IMR-90 (cell line): ENCODE data around the gene PODNL1. TPM values are rescaled to one million over a fixed set of nuclear protein-coding genes. Genes with fewer than 3 reads are reported as not detected.

Experiments
- ATAC-seq: fragments of 200-7000 bp; cut with Tn5 transposase; 2 replicates; pipeline ENCODE4 v1.9.1; 2020; ENCODE audit warnings: low read depth, mild to moderate bottlenecking, moderate library complexity
- BruUV-seq: library from RNA; stranded (reverse); fragments of 400-500 nt; replicated peaks from 2 replicates; lab custom pipeline; 2021; lab: Mats Ljungman, UMichigan
- CTCF ChIA-PET: fragments of 300-600 bp; formaldehyde crosslinking; extraction: SDS; loops from one replicate; lab custom pipeline; 2021; ENCODE audit warnings: antibody characterized with exemption; lab: Yijun Ruan, JAX
- POLR2A ChIA-PET: fragments of 300-600 bp; sonication (Branson Sonifier 250); formaldehyde crosslinking; loops from one replicate; lab custom pipeline; 2022; ENCODE audit warnings: antibody characterized with exemption; ENCODE audit not compliant: unreplicated experiment; lab: Charles Lee
- DNase-seq: peaks from one replicate; pipeline ENCODE4 v3.0.0; 2013
- H2AFZ ChIP-seq: replicated peaks from 2 replicates; pipeline ENCODE3; 2013; ENCODE audit warnings: low read length, mild to moderate bottlenecking; ENCODE audit not compliant: poor library complexity
- H2AK5ac ChIP-seq: 2 replicates; pipeline ENCODE4 v1.6.1; 2013; ENCODE audit warnings: low read depth, low read length, inconsistent platforms
- H2AK9ac ChIP-seq: replicated peaks from 2 replicates; pipeline ENCODE3; 2013; ENCODE audit warnings: mild to moderate bottlenecking, low read depth, low read length, moderate library complexity; ENCODE audit not compliant: poor library complexity
- H2BK120ac ChIP-seq: 2 replicates; pipeline ENCODE4 v1.6.1; 2013; ENCODE audit warnings: low read depth, low read length, inconsistent platforms
- H2BK15ac ChIP-seq: 3 replicates; pipeline ENCODE4 v1.6.1; 2013; ENCODE audit warnings: low read depth, low read length, inconsistent platforms
- H2BK20ac ChIP-seq: 2 replicates; pipeline ENCODE4 v1.6.1; 2013; ENCODE audit warnings: low read depth, mild to moderate bottlenecking, inconsistent platforms, low read length, moderate library complexity
- H2BK5ac ChIP-seq: 2 replicates; pipeline ENCODE4 v1.6.1; 2013; ENCODE audit warnings: mild to moderate bottlenecking, low read depth, low read length, inconsistent platforms; ENCODE audit not compliant: poor library complexity, severe bottlenecking
- H3K14ac ChIP-seq: replicated peaks from 2 replicates; pipeline ENCODE4 v1.6.1; 2013; ENCODE audit warnings: low read depth, low read length, inconsistent platforms
- H3K18ac ChIP-seq: 2 replicates; pipeline ENCODE4 v1.6.1; 2013; ENCODE audit warnings: low read depth, low read length, control low read depth
- H3K23ac ChIP-seq: 2 replicates; pipeline ENCODE4 v1.6.1; 2013; ENCODE audit warnings: low read depth, low read length, inconsistent platforms
- H3K27ac ChIP-seq: 2 replicates; pipeline ENCODE4 v1.5.1; 2013; ENCODE audit warnings: mild to moderate bottlenecking, control low read depth, low read length; ENCODE audit not compliant: insufficient read depth
- H3K27me3 ChIP-seq: 2 replicates; pipeline ENCODE4 v1.6.1; 2013; ENCODE audit warnings: low read length; ENCODE audit not compliant: control insufficient read depth, insufficient read depth
- H3K36me3 ChIP-seq: 2 replicates; pipeline ENCODE4 v1.6.1; 2013; ENCODE audit warnings: low read length, mixed read lengths; ENCODE audit not compliant: control insufficient read depth, insufficient read depth
- H3K4ac ChIP-seq: 2 replicates; pipeline ENCODE4 v1.6.1; 2013; ENCODE audit warnings: low read depth, low read length, inconsistent platforms
- H3K4me1 ChIP-seq: 2 replicates; pipeline ENCODE4 v1.6.1; 2013; ENCODE audit warnings: low read length, mixed read lengths; ENCODE audit not compliant: control insufficient read depth, insufficient read depth
- H3K4me2 ChIP-seq: 2 replicates; pipeline ENCODE4 v1.6.1; 2013; ENCODE audit warnings: low read depth, mild to moderate bottlenecking, control low read depth, low read length, moderate library complexity
- H3K4me3 ChIP-seq: 2 replicates; pipeline ENCODE4 v1.5.1; 2013; ENCODE audit warnings: low read depth, mild to moderate bottlenecking, control low read depth, low read length, moderate library complexity; ENCODE audit not compliant: insufficient read depth
- H3K56ac ChIP-seq: 2 replicates; pipeline ENCODE4 v1.6.1; 2013; ENCODE audit warnings: low read length, inconsistent platforms; ENCODE audit not compliant: insufficient read depth; ENCODE audit errors: extremely low read depth
- H3K79me1 ChIP-seq, 2 experiments: 2 replicates each; pipeline ENCODE4 v1.6.1; 2013; ENCODE audit warnings: low read length in 2 of 2, inconsistent platforms in 1 of 2, low read depth in 1 of 2
- H3K9ac ChIP-seq: 2 replicates; pipeline ENCODE4 v1.6.1; 2013; ENCODE audit warnings: low read depth, low read length, control low read depth
- H3K9me1 ChIP-seq: 2 replicates; pipeline ENCODE4 v1.6.1; 2013; ENCODE audit warnings: low read length, inconsistent platforms; ENCODE audit not compliant: insufficient read depth
- H3K9me3 ChIP-seq: 2 replicates; pipeline ENCODE4 v1.6.1; 2013; ENCODE audit warnings: low read length; ENCODE audit not compliant: control insufficient read depth, insufficient read depth
- H4K20me1 ChIP-seq: 2 replicates; pipeline ENCODE4 v1.6.1; 2013; ENCODE audit warnings: low read length, inconsistent platforms; ENCODE audit not compliant: insufficient read depth
- H4K5ac ChIP-seq: 2 replicates; pipeline ENCODE4 v1.6.1; 2013; ENCODE audit warnings: mild to moderate bottlenecking, low read depth, low read length, control low read depth
- H4K8ac ChIP-seq, 2 experiments: 2 replicates each; pipeline ENCODE4 v1.6.1; 2013; ENCODE audit warnings: low read depth in 2 of 2, low read length in 2 of 2, control low read depth in 1 of 2, inconsistent platforms in 1 of 2
- H4K91ac ChIP-seq: 2 replicates; pipeline ENCODE4 v1.6.1; 2013; ENCODE audit warnings: low read depth, low read length, inconsistent platforms; ENCODE audit not compliant: insufficient read depth
- BHLHE40 ChIP-seq: fragments of 150-350 bp; IDR thresholded peaks from 2 replicates; pipeline ENCODE4 v1.6.1; 2016; ENCODE audit warnings: mild to moderate bottlenecking, low read depth, low read length
- CEBPB ChIP-seq: IDR thresholded peaks from 2 replicates; pipeline ENCODE4 v1.6.1; 2012; ENCODE audit warnings: low read depth, low read length, improper control_type of control experiment
- CHD1 ChIP-seq: IDR thresholded peaks from 2 replicates; pipeline ENCODE4 v1.6.1; 2012; ENCODE audit warnings: low read depth, low read length, improper control_type of control experiment
- CTCF ChIP-seq: conservative IDR thresholded peaks from 2 replicates; pipeline ENCODE4 v1.5.1; 2012; ENCODE audit warnings: mild to moderate bottlenecking, low read depth, low read length, improper control_type of control experiment
- FOS ChIP-seq: fragments of 150-350 bp; IDR thresholded peaks from 2 replicates; pipeline ENCODE4 v1.6.1; 2016; ENCODE audit warnings: low read depth, low read length
- MAFK ChIP-seq: IDR thresholded peaks from 2 replicates; pipeline ENCODE4 v1.6.1; 2012; ENCODE audit warnings: low read depth, low read length, improper control_type of control experiment
- MXI1 ChIP-seq: IDR thresholded peaks from 2 replicates; pipeline ENCODE4 v1.6.1; 2012; ENCODE audit warnings: low read depth, mild to moderate bottlenecking, low read length, moderate library complexity, borderline replicate concordance
- NFE2L2 ChIP-seq: fragments of 150-350 bp; IDR thresholded peaks from 2 replicates; pipeline ENCODE4 v1.6.1; 2016; ENCODE audit warnings: low read depth, mild to moderate bottlenecking, low read length
- POLR2A ChIP-seq: IDR thresholded peaks from 2 replicates; pipeline ENCODE4 v1.6.1; 2012; ENCODE audit warnings: mild to moderate bottlenecking, low read depth, low read length
- RAD21 ChIP-seq: IDR thresholded peaks from 2 replicates; pipeline ENCODE4 v1.6.1; 2012; ENCODE audit warnings: low read length, improper control_type of control experiment
- RCOR1 ChIP-seq: IDR thresholded peaks from 2 replicates; pipeline ENCODE4 v1.6.1; 2012; ENCODE audit warnings: mild to moderate bottlenecking, low read length, improper control_type of control experiment; ENCODE audit not compliant: insufficient replicate concordance
- RFX5 ChIP-seq: IDR thresholded peaks from 2 replicates; pipeline ENCODE4 v1.8.0; 2012; ENCODE audit warnings: low read depth, mild to moderate bottlenecking, low read length, moderate library complexity
- SMC3 ChIP-seq: fragments of 150-350 bp; IDR thresholded peaks from 2 replicates; pipeline ENCODE4 v1.6.1; 2016; ENCODE audit warnings: low read depth, mild to moderate bottlenecking, antibody characterized with exemption, low read length, moderate library complexity
- WGBS, 2 experiments: methylation state at CpG; one replicate each; pipeline versions ENCODE4 v1.1.5 to v1.1.7; 2013; ENCODE audit warnings: missing lambda C conversion rate in 2 of 2; ENCODE audit not compliant: insufficient read length in 1 of 2; ENCODE audit errors: extremely low coverage in 2 of 2; 5-methylcytosine and 5-hydroxymethylcytosine counted together
- dilution Hi-C: fragments of 300-500 bp; cut with HindIII; formaldehyde crosslinking; loops from one replicate; pipeline ENCODE4 v1.14.3; 2018; ENCODE audit warnings: low sequenced_read_pairs; ENCODE audit not compliant: unreplicated experiment
- in situ Hi-C: fragments of 300-500 bp; cut with MboI; formaldehyde crosslinking; loops from 3 replicates; pipeline ENCODE4 v1.14.3; 2019; ENCODE audit warnings: low sequenced_read_pairs, inconsistent platforms, mixed read lengths
- intact Hi-C: fragments of 100-400 bp; cut with micrococcal nuclease; formaldehyde crosslinking; loops from 2 replicates; pipeline ENCODE4 v1.10.0; 2022
- polyA plus RNA-seq, 3 experiments: library from polyadenylated mRNA; depleted of rRNA; stranded (reverse); fragments of >200 nt; gene quantifications; 2 replicates each; pipeline ENCODE4 v1.2.3, GENCODE V29; 2012; ENCODE audit warnings: low replicate concordance in 1 of 3
- total RNA-seq: library from RNA; depleted of rRNA; stranded (reverse); fragments of >200 nt; gene quantifications from 2 replicates; pipeline ENCODE4 v1.2.3, GENCODE V29; 2012
- TF ChIP-seq, protein P1 (sequence below): fragments of 150-350 bp; IDR thresholded peaks from 2 replicates; pipeline ENCODE4 v1.6.1; 2016; ENCODE audit warnings: low read depth, mild to moderate bottlenecking, low read length, moderate library complexity, borderline replicate concordance

Gene PODNL1
- total and polyA plus RNA-seq, 2 of the 4 experiments (the other 2 are of a cell fraction), result under 0.01 to 2.4 TPM

GRCh38 chr19:13884726-13885591 lies 53.3 kb downstream of the PODNL1 start:
- Histone ChIP-seq H4K91ac (no peak overlapping the region), H2BK5ac (no peak overlapping the region), H3K4ac (no peak overlapping the region), H3K14ac (no peak overlapping the region), H2BK120ac (no peak overlapping the region), H3K4me3 (no peak overlapping the region), H3K23ac (no peak overlapping the region), H4K5ac (no peak overlapping the region), H3K9me1 (peaks cover 9% of the 10 kb centered on the region; the same call in 1 of the 2 replicates), H3K27me3 (peaks cover 2% of the 10 kb centered on the region; the same call in 1 of the 2 replicates), H3K27ac (no peak overlapping the region), H3K36me3 (no peaks in the 10 kb centered on the region), H3K9me3 (no peaks in the 10 kb centered on the region), H3K79me1 (no peaks in the 10 kb centered on the region), H3K18ac (no peak overlapping the region), H3K4me1 (peaks cover 19% of the 10 kb centered on the region), H3K56ac (no peak overlapping the region), H4K20me1 (no peaks in the 10 kb centered on the region), H2AK9ac (no peak overlapping the region), H4K8ac (no peak overlapping the region), H2BK20ac (no peak overlapping the region), H3K9ac (no peak overlapping the region), H2BK15ac (no peak overlapping the region), H3K4me2 (no peak overlapping the region), H2AFZ (peak overlapping the region; percentile 70), H2AK5ac (0 out of 2 replicates have a peak overlapping the region, but pooled peaks have one; percentile 18)
- BruUV-seq, result no TSS peak
- in situ Hi-C loops, result loop anchor here (5.0 to 25.0 kb wide), 3 partner anchors 187 to 590 kb away; partner anchors contain the start of genes MISP3 and PTGER1
- ATAC-seq (no peak), DNase-seq (no peak)
- intact Hi-C loops, result loop anchor here (5.0 to 10.0 kb wide), 2 partner anchors 317 to 600 kb away; no protein-coding TSS in a partner anchor
- ChIA-PET POLR2A (no interaction called here), CTCF (interaction anchor here (0.6 kb wide), 1 partner anchor 237 kb away, joined by 4 read pairs; no protein-coding TSS in a partner anchor)
- 50% methylated on average over 5 of the region's 26 CpGs; no CpG with 5 or more reads in 1 of the 2 experiments for WGBS, 2 experiments
- dilution Hi-C loops, result no loop called here
- TF ChIP-seq FOS, result no peak
- no peak for TF ChIP-seq RFX5
- no peak for TF ChIP-seq POLR2A
- no peak for TF ChIP-seq MXI1
- TF ChIP-seq BHLHE40, result no peak
- TF ChIP-seq RAD21, result no peak
- no peak for TF ChIP-seq MAFK
- TF ChIP-seq SMC3, result no peak
- no peak for TF ChIP-seq RCOR1
- no peak for TF ChIP-seq CHD1
- no peak for TF ChIP-seq CTCF
- TF ChIP-seq NFE2L2, result no peak
- no peak for TF ChIP-seq CEBPB
- TF ChIP-seq, protein P1, sequence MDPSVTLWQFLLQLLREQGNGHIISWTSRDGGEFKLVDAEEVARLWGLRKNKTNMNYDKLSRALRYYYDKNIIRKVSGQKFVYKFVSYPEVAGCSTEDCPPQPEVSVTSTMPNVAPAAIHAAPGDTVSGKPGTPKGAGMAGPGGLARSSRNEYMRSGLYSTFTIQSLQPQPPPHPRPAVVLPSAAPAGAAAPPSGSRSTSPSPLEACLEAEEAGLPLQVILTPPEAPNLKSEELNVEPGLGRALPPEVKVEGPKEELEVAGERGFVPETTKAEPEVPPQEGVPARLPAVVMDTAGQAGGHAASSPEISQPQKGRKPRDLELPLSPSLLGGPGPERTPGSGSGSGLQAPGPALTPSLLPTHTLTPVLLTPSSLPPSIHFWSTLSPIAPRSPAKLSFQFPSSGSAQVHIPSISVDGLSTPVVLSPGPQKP, result no peak
